DND-41 (cell line): ENCODE measurements around the gene SLC12A7.
"Not testable (repeated sequence)": the region's sequence is repeated elsewhere in the genome, so short reads cannot be mapped to it uniquely, and the experiment has no call there.

Experiments used
- ATAC-seq: fragments of 200-7000 bp; cut with Tn5 transposase; 3 replicates; pipeline ENCODE4 v1.9.1; 2021; ENCODE audit warnings: low read depth; ENCODE audit not compliant: insufficient read depth
- DNase-seq: peaks from one replicate; pipeline ENCODE4 v3.0.0-alpha.2; 2020
- H2AFZ ChIP-seq: 2 replicates; pipeline ENCODE4 v1.6.0; 2012; ENCODE audit warnings: low read depth, low read length
- H3K27ac ChIP-seq: 2 replicates; pipeline ENCODE4 v1.5.1; 2012; ENCODE audit warnings: low read length, inconsistent platforms
- H3K27me3 ChIP-seq: fragments of 200-600 bp; sonication (generic); 2 replicates; pipeline ENCODE4 v1.6.0; 2012; ENCODE audit warnings: low read length, mild to moderate bottlenecking, inconsistent platforms; ENCODE audit not compliant: insufficient read depth, poor library complexity
- H3K36me3 ChIP-seq: 2 replicates; pipeline ENCODE4 v1.5.1; 2012; ENCODE audit warnings: low read length, inconsistent platforms; ENCODE audit not compliant: insufficient read depth
- H3K4me1 ChIP-seq: 2 replicates; pipeline ENCODE4 v1.5.1; 2012; ENCODE audit warnings: mild to moderate bottlenecking, low read length; ENCODE audit not compliant: insufficient read depth
- H3K4me2 ChIP-seq: 2 replicates; pipeline ENCODE4 v1.6.0; 2012; ENCODE audit warnings: mild to moderate bottlenecking, moderate library complexity, low read length, inconsistent platforms; ENCODE audit not compliant: insufficient read depth
- H3K4me3 ChIP-seq, 2 experiments: fragments of 200-600 bp in 1 of 2; shearing (Covaris generic) in 1 of 2; 2 replicates each; pipeline ENCODE4 v1.5.1; 2012 to 2016; ENCODE audit warnings: inconsistent platforms in 2 of 2, low read length in 2 of 2, mild to moderate bottlenecking in 2 of 2, low read depth in 1 of 2, moderate library complexity in 1 of 2
- H3K79me2 ChIP-seq: 2 replicates; pipeline ENCODE4 v1.6.0; 2012; ENCODE audit warnings: low read length, inconsistent platforms; ENCODE audit not compliant: insufficient read depth
- H3K9ac ChIP-seq: 2 replicates; pipeline ENCODE4 v1.6.0; 2012; ENCODE audit warnings: low read depth, mild to moderate bottlenecking, inconsistent platforms, low read length, moderate library complexity
- H3K9me3 ChIP-seq: 2 replicates; pipeline ENCODE4 v1.5.1; 2012; ENCODE audit warnings: low read length, moderate library complexity, mild to moderate bottlenecking, inconsistent platforms; ENCODE audit not compliant: insufficient read depth, severe bottlenecking
- H4K20me1 ChIP-seq: 2 replicates; pipeline ENCODE4 v1.6.0; 2012; ENCODE audit warnings: low read length; ENCODE audit not compliant: insufficient read depth
- EZH2 ChIP-seq: IDR thresholded peaks from 3 replicates; pipeline ENCODE4 v1.6.1; 2012; ENCODE audit warnings: borderline replicate concordance, low read depth, mild to moderate bottlenecking, moderate library complexity, low read length, inconsistent platforms; ENCODE audit not compliant: severe bottlenecking
- TF ChIP-seq, protein P1 (sequence below): IDR thresholded peaks from 2 replicates; pipeline ENCODE4 v1.5.1; 2012; ENCODE audit warnings: borderline replicate concordance, low read length, moderate library complexity, mild to moderate bottlenecking; ENCODE audit not compliant: poor library complexity, severe bottlenecking; ENCODE audit errors: extremely low read depth

The SLC12A7 gene

GRCh38 chr5:1127959-1128785 is 16.3 kb upstream of the SLC12A7 start:
- Histone ChIP-seq H3K4me2 (no peak overlapping the region), H3K9me3 (no peaks in the 10 kb centered on the region), H3K9ac (no peak overlapping the region), H2AFZ (no peak overlapping the region), H3K27me3 (no peaks in the 10 kb centered on the region), H3K27ac (no peak overlapping the region), H3K36me3 (no peaks in the 10 kb centered on the region), H4K20me1 (no peaks in the 10 kb centered on the region; the same call in 1 of the 2 replicates), H3K79me2 (no peaks in the 10 kb centered on the region), H3K4me3 (no peak overlapping the region), H3K4me1 (no peaks in the 10 kb centered on the region)
- TF ChIP-seq EZH2 = no peak
- TF ChIP-seq, protein P1, sequence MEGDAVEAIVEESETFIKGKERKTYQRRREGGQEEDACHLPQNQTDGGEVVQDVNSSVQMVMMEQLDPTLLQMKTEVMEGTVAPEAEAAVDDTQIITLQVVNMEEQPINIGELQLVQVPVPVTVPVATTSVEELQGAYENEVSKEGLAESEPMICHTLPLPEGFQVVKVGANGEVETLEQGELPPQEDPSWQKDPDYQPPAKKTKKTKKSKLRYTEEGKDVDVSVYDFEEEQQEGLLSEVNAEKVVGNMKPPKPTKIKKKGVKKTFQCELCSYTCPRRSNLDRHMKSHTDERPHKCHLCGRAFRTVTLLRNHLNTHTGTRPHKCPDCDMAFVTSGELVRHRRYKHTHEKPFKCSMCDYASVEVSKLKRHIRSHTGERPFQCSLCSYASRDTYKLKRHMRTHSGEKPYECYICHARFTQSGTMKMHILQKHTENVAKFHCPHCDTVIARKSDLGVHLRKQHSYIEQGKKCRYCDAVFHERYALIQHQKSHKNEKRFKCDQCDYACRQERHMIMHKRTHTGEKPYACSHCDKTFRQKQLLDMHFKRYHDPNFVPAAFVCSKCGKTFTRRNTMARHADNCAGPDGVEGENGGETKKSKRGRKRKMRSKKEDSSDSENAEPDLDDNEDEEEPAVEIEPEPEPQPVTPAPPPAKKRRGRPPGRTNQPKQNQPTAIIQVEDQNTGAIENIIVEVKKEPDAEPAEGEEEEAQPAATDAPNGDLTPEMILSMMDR = no peak
- ATAC-seq = no peak
- DNase-seq = no peak

- not testable (repeated sequence) for H3K79me2 ChIP-seq, H3K9ac ChIP-seq, H3K27ac ChIP-seq, H4K20me1 ChIP-seq, H3K9me3 ChIP-seq, H3K36me3 ChIP-seq, H3K4me1 ChIP-seq, H3K27me3 ChIP-seq, H3K4me3 ChIP-seq, H3K4me2 ChIP-seq, DNase-seq, ATAC-seq, H2AFZ ChIP-seq
Measured at GRCh38 chr5:1125695-1126094, 13.8 kb upstream of the SLC12A7 start.

- Histone ChIP-seq H3K4me1 (no peaks in the 10 kb centered on the region), H3K9me3 (no peaks in the 10 kb centered on the region), H3K27me3 (no peaks in the 10 kb centered on the region), H3K79me2 (no peaks in the 10 kb centered on the region), H4K20me1 (no peaks in the 10 kb centered on the region; the same call in none of the 2 replicates), H3K4me2 (no peak overlapping the region), H3K36me3 (no peaks in the 10 kb centered on the region), H3K27ac (no peak overlapping the region), H3K9ac (no peak overlapping the region), H3K4me3 (no peak overlapping the region), H2AFZ (no peak overlapping the region)
- ATAC-seq = no peak
- no peak for DNase-seq
- TF ChIP-seq, protein P1 = no peak
- no peak for TF ChIP-seq EZH2
Measured at GRCh38 chr5:1125030-1125357, 13.1 kb upstream of the SLC12A7 start.

DNA sequence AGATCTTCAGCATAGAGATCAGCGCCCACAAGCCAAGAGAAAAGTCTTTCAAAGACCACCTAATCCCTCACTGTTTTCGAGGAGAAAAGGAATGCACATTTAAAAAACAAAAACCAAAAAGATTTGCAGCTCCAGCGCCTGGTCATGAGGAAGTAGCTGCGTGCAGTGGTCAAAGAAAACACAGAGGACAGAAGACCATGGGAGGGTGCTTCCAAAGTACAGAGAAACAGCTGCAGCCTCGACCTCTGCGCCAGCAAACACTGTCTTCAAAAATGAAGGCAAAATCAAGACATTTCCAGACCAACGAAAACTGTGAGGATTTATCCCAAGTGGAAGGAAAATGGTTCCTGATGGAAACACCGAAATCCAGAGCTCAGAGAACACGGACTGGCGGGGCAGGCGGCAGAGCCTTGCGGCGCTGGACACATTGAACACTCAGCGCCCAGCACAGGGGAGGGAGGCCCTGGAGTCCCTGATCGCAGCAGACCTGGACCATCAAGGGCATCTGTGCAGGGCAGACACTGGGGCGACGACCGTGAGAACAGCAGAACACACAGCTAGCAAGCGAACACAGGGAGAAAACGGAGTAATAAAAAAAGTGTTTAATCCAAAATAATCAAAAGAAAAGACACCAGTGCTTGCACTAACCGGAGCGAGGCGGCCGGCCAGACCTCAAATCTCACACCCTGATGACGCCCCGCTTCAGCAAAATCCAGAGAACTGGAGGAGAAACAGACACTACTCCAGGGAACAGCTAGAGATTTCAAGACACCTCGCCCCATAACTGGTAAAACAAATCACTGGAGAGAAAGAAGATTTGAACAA is 12.6 kb upstream of the SLC12A7 start:
- Histone ChIP-seq H3K9ac (no peak overlapping the region), H3K4me1 (no peaks in the 10 kb centered on the region), H3K27me3 (no peaks in the 10 kb centered on the region), H3K27ac (no peak overlapping the region), H4K20me1 (no peaks in the 10 kb centered on the region; the same call in none of the 2 replicates), H3K36me3 (no peaks in the 10 kb centered on the region), H3K4me2 (no peak overlapping the region), H3K79me2 (no peaks in the 10 kb centered on the region), H3K9me3 (no peaks in the 10 kb centered on the region), H2AFZ (no peak overlapping the region), H3K4me3 (no peak overlapping the region)
- no peak for ATAC-seq
- DNase-seq = no peak
- TF ChIP-seq EZH2 = no peak
- TF ChIP-seq, protein P1 = no peak
